ENCODE data around the gene ASB11.

ASB11 gene, protein sequence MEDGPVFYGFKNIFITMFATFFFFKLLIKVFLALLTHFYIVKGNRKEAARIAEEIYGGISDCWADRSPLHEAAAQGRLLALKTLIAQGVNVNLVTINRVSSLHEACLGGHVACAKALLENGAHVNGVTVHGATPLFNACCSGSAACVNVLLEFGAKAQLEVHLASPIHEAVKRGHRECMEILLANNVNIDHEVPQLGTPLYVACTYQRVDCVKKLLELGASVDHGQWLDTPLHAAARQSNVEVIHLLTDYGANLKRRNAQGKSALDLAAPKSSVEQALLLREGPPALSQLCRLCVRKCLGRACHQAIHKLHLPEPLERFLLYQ

GRCh38 chrX:15315509-15315908, at the start of gene ASB11:
ASB11 (minus strand) TSS chrX:15315640; CDS start chrX:15315605, 35 bp downstream.
- in situ Hi-C loops (cut with MboI; ENCODE audit: low sequenced_read_pairs), result no loop called here

DNA sequence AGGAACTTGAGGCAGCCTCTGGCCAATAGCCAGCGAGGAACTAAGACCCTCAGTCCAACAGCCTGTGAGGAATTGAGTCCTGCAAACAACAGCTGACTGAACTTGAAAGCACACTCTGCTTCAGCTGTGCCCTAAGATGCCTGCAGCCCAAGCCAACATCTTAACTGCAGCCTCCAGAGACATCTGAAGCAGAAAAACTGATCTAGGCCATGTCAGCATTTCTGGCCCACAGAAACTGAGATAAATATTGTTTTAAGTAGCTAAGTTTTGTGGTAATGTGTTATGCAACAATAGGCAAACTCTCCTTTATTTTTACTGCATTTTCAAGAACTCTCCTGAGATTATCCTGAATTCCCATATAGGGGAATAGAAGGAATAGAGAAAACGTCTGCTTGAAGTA, 44.3 kb upstream of the ASB11 start:
- in situ Hi-C loops (cut with MboI; ENCODE audit: low sequenced_read_pairs), result loop anchor here (25.0 kb wide), 1 partner anchor 103 kb away; no protein-coding TSS in a partner anchor

DNA sequence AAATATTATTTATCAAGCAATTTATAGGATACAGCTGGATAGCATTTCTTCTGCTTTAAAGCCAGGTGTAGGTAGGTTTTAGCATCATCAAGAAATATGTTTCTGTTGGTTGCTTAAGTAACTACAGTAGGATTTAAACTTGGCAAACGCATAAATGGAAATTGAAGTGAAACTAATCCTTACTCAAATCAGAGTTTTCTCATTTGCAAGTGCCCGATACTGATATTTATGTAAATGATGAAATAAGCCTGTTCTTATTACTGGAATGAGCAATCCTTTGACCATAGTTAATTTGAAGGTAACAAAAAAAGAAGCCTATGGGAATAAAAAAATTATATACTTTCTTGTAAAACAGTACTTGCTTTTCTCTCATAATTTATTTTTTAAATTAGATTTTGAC, 43.1 kb upstream of the ASB11 start:
- in situ Hi-C loops (cut with MboI; ENCODE audit: low sequenced_read_pairs), result loop anchor here (25.0 kb wide), 1 partner anchor 104 kb away; no protein-coding TSS in a partner anchor

DNA sequence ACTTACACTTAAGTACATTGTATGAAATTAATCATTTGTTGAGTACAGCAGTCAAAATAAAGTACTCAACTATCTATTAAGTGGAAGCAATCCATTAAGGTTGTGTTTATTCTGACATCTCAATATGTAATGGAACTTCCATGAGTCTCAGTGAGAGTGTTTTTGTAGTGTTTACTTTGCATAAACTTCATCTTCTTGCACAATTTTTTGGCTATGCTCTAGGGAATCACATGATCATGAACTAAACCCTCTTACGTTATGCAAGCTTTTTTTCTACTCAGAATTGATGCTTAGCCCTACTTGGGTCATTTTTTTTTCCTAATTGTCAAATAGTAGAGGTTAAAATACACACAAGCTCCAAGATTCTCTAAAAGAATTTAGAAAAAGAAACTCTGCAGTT, 41.0 kb upstream of the ASB11 start:
- in situ Hi-C loops (cut with MboI; ENCODE audit: low sequenced_read_pairs), result loop anchor here (25.0 kb wide), 1 partner anchor 106 kb away; no protein-coding TSS in a partner anchor

- in situ Hi-C loops (cut with MboI; ENCODE audit: low sequenced_read_pairs), result loop anchor here (25.0 kb wide), 1 partner anchor 112 kb away; no protein-coding TSS in a partner anchor
Measured at GRCh38 chrX:15350329-15350996, 35.0 kb upstream of the ASB11 start.

DNA sequence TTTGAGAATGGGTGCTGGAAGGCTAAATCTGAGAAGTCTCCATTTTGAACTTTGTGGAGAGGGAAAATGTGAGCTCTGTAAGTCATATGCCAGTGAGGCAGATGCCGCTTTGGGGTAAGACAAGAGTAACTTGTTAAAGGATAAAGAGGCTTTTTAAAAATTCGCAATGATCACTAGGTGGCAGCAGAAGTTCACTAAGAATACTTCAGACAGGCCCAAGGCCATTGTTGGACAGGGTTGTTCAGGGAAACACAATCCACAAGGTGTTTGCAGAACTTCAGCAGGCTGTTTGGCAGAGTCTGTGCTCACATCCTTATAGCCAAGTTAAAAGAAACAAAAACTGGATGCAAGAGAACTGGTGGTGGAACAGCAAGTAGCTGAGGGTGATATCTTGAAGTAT, 33.6 kb upstream of the ASB11 start:
- in situ Hi-C loops (cut with MboI; ENCODE audit: low sequenced_read_pairs), result no loop called here

GRCh38 chrX:15345976-15346375, 30.5 kb upstream of the ASB11 start:
- in situ Hi-C loops (cut with MboI; ENCODE audit: low sequenced_read_pairs), result no loop called here

GRCh38 chrX:15344106-15344505, 28.7 kb upstream of the ASB11 start:
- in situ Hi-C loops (cut with MboI; ENCODE audit: low sequenced_read_pairs), result no loop called here

GRCh38 chrX:15343075-15343476, 27.6 kb upstream of the ASB11 start:
- in situ Hi-C loops (cut with MboI; ENCODE audit: low sequenced_read_pairs), result no loop called here

GRCh38 chrX:15340867-15341266, 25.4 kb upstream of the ASB11 start:
- in situ Hi-C loops (cut with MboI; ENCODE audit: low sequenced_read_pairs), result no loop called here

DNA sequence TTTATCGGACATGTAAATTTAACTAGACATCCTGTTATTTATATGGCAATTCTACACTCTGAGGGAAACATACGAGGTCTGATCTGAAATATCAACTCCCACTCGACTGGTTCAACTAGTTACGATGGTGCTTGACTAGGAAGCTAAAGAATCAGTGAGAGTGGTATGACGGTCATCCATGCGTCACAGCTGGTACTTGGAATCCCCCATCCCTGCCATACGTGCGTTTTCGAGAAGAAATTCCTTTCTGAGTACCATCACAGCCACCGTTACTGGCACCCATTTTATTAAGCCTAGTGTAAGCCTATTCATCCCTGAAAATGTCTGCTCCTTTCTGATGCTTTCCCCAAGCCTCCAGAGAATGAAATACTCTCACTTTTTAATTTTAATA, 20.6 kb upstream of the ASB11 start:
- in situ Hi-C loops (cut with MboI; ENCODE audit: low sequenced_read_pairs), result no loop called here

GRCh38 chrX:15335135-15336022, 19.9 kb upstream of the ASB11 start, which contains the start of gene PIGA:
PIGA (minus strand) TSS chrX:15335523; CDS start chrX:15331930, 3,593 bp downstream.
- in situ Hi-C loops (cut with MboI; ENCODE audit: low sequenced_read_pairs), result no loop called here

DNA sequence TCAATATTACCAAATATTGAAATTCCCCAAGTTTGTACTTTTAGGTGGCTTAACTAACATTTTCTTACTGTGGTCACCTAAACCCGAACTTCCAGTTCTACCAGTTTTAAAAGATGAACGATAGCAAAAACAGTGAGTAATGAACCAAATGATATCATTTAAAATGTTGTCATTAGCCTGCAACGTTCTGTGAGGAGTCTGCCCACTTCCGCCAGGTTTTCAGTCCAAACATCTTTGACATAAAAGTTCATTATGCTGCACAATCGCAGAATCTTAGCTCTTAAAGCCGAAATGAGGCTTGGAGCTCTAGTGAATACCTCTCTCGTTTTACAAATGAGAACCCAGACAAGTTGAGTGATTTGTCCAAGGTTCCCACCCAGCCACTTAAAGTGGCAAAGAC, 19.1 kb upstream of the ASB11 start:
- in situ Hi-C loops (cut with MboI; ENCODE audit: low sequenced_read_pairs), result no loop called here

GRCh38 chrX:15328821-15329220, 13.4 kb upstream of the ASB11 start:
- in situ Hi-C loops (cut with MboI; ENCODE audit: low sequenced_read_pairs), result no loop called here

DNA sequence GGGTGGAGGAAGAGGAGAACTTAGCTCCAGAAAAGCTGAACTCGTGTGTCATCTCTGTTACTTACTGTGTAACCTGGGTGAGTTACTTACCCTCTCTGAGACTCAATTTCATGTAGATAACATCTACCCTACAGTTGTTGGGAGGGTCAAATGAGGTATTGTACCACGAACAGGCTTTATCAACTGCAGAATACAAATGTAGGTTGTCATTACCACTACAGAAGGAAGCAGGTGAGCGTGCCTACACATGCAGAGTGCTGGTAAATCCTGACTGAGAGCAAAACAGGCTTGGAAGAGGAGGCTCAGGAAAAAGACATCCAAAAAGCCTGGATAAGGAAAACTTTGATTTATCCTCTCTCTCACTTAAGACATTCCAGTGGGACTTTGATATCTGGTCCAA, 12.7 kb upstream of the ASB11 start:
- in situ Hi-C loops (cut with MboI; ENCODE audit: low sequenced_read_pairs), result no loop called here

DNA sequence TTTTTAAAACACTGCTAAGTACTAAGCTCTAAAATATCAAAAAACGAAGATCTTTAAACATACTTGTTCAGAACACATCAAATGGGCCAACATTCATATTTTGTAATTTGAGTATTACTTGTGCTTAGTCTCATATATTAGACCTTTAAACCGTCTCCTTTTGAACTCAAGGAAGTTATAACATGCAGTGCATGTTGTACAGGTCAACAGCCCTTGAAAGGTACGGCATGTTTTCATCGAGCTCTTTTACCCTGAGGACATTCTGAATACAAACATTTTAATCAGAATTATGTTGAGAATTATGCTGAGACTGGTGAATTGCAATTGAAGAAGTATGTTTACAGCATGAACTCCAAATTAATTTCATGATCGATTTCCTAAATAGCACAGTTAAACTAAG, 7.0 kb upstream of the ASB11 start:
- in situ Hi-C loops (cut with MboI; ENCODE audit: low sequenced_read_pairs), result no loop called here

GRCh38 chrX:15322072-15322471, 6.6 kb upstream of the ASB11 start:
- in situ Hi-C loops (cut with MboI; ENCODE audit: low sequenced_read_pairs), result no loop called here

DNA sequence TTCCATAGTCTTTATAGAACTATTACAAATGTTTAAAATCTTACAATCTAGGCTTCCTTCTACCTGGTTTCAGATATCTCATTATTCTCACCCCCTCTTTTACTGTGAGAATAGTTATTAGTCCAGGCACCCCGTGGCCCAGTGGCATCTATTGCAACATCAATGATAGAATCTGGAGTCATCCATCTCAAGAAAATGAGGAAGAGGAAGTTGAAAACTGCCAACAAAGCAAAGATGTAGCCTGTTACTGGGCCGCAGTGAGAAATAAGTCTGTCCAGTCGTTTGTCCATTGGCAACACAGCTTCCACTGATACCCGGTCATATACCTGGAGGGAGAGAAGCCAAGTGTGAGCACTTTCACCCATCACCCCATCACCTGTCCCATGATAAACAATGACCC, 6.0 kb upstream of the ASB11 start:
- in situ Hi-C loops (cut with MboI; ENCODE audit: low sequenced_read_pairs), result no loop called here

- in situ Hi-C loops (cut with MboI; ENCODE audit: low sequenced_read_pairs), result no loop called here
Measured at GRCh38 chrX:15320297-15320696, 4.9 kb upstream of the ASB11 start.

DNA sequence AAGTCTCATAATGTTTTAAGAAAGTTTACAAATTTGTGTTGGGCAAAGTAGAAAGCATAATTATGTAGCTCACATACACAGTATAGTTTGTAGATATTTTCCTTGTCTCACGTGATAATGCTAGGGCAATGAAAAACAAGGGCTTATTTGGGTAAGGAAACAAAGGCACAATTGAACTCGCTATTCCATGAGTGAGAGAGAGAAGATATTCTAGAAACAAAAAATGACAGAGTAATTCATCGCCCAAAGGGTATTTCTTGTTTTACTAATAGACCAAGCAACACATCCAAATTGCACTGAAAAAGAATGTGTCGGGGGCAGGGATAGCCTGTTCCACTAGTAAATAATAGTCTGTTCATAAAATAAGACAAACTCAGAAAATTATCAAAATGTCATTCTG, 3.6 kb upstream of the ASB11 start:
- in situ Hi-C loops (cut with MboI; ENCODE audit: low sequenced_read_pairs), result no loop called here

GRCh38 chrX:15314472-15314871, 968 bp downstream of the ASB11 start:
- in situ Hi-C loops (cut with MboI; ENCODE audit: low sequenced_read_pairs), result no loop called here

All from HL-60/S4 (cell line).